HG03521 (cell line): ENCODE measurements around the gene USP53.
"Not testable (repeated sequence)": the region's sequence is repeated elsewhere in the genome, so short reads cannot be mapped to it uniquely, and the experiment has no call there.

Experiments used
- ATAC-seq: cut with Tn5 transposase; IDR thresholded peaks from one replicate; pipeline ENCODE4 v1.9.1; 2021; ENCODE audit warnings: mild to moderate bottlenecking, moderate library complexity; ENCODE audit not compliant: unreplicated experiment

USP53 gene

DNA sequence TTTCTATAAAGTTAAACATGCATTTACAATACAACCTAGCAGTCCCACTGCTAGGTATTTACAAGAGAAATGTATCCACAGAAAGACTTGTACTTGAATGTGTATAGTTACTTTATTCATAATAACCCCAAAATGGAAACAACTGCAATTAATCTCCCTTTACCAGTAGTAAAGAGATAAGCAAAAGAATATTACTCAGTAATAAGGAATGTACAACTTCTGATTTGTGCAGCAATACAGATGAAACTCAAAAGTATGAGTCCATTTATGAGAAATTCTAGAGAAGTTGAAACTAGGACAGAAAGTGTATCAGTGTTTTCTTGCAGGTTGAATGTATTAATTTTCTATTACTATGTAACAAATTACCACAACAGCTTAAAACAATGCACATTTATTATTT, 15.2 kb downstream of the USP53 start:
- ATAC-seq, result no peak

DNA sequence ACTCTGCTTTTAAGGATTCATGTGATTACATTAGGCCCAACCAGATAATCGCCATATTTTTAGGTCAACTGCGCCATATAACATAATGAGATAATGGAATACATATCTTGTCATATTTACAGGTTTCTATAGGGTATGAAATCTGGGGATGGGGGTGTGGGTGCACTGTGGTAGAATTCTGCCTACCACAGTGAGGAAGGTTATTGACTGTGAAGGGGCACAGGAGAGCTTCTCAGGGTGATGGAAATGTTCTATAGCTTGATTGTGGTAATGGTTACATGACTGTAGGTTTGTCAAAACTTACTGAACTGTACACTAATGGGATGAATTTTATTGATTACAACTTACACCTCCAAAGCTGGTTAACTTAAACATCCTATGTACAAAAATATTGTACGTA, 15.9 kb downstream of the USP53 start:
- ATAC-seq, result no peak

DNA sequence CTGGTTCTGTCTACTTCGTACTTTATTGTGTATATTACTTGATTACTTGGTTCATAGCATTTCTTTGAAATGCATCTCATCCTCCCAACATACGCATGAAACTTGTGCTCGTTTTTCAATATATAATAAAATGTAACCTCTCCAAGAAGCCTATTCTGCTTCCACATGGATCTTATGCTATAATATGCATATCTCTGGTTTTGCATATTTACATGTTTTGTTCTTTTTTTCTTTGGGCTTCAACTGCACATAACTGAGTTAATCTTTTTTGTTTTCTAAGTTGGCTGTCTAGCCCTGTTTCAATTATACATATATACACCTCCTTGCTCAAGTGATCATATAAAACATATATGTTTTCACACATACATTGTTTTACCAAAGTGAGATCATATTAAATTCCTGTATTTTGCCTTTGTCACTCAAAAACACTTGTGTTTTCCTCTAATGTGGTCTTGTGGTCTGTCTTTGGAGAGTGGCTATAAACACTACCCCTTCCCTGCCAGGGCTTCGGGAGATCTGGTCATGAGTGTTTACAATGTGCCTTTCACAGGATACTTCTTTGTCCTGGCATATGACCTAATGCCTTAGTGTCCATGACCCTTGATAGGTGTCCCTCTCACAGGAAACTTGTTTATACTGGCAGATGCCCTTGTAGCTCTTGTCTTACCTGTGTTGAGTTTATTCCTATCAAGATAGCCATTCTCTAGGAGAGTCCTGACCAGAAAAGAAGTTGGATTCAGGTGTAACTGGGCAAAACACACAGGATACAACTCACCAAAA, 17.6 kb downstream of the USP53 start:
- ATAC-seq, result no peak

DNA sequence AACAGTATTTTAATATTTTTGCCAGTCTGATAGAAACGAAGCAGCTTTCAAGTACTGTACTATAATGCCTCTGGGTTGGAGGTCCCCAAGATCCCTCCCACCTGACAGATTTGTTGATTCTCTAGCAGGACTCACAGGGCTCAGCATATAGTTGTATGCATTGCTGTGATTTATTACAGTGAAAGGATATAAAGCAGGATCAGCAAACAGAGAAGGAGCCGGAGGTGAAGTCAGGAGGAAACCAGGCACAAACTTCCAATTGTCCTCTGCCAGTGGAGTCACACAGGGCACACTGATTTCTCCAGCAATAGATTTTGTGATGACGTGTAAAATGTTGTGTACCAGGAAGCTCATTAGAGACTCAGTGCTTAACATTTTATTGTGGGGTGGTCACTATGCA, 19.0 kb downstream of the USP53 start:
- ATAC-seq, result no peak

DNA sequence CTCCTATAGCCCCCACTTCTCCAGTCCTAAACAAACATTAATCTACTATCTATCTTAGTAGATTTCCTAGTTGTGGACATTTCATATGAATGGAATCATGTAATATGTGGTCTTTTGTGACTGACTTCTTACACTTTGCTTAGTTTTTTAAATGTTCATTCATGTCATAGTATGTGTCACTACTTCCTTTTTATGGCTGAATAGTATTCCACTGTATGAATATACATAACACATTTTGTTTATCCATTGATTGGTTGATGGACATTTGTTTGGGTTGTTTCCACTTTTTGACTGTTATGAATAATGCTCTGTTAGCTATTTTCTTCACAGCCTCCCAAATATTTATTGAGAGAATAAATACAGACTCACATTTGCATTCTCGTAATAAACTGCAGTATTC, 19.8 kb downstream of the USP53 start:
- no peak for ATAC-seq

DNA sequence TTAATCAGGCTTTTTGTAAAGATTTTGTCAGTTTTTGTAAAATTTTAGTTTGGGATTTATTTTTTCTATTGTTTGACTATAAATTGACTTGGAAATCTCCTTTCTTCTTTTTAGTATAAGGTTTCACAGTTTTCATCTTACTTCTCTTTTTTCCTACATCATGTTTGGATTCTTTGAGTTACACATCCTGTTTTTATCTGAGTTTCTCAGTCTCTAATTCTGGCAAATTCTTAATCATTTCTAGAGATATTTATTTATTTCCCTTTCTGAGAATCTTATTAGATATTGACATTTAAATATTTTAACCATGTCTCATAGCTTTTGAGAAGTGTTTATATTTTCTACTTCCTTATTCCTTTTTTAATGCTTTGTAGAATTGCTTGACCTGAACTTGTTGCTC, 20.7 kb downstream of the USP53 start:
- no peak for ATAC-seq

DNA sequence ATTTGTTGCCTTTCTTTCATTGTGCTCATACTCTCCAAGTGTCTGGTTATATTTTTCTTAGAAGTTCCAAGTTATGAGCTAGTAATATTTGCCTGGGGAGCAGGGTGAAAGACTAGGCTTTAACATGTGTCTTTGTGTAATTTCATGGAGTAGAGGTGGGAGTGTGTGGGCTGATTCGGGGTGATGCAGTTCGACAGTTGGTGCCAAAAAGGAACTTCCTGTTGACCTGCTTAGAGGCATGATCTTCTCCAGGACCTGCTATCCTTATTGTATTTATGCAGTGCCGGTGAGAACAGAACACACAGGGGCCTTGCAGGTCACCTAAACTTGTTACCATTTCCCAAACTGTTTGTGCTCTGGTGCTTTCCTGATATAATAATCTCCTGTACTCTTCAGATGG, 21.2 kb downstream of the USP53 start:
- ATAC-seq, result no peak

DNA sequence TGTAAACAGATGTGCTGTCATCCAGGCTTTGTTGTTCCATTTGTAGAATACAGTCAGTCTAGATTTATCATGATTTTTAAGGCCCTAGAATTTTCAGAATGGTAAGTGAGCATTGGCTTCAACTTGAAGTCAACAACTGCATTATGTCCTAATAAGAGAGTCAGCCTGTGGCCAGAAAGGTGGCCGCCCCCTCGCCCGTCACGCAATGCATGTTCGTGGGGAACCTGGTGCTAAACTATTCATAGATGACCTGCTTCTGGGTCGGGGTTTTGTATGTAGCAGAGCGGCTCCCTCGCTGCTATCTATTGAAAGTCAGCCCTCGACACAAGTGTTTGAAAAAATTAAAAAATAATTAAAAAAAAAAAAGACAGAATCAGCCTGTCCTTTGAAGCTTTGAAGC, 24.7 kb downstream of the USP53 start:
- no peak for ATAC-seq

DNA sequence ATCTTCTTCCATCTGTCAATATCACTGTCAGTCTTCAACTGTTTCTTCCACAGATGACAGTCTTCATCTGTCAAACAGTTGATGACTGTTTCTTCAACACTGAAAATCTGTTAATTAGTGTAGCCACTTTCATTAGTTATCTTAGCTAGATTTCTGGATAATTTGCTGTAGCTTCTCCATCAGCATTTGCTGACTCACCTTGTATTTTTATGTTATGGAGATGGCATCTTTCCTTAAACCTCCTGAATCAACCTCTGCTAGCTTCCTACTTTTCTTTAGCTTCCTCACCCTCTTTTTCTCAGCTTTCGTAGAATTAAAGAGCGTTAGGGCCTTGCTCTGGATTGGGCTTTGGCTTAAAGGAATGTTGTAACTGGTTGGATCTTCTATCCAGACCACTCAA, 25.1 kb downstream of the USP53 start:
- no peak for ATAC-seq

DNA sequence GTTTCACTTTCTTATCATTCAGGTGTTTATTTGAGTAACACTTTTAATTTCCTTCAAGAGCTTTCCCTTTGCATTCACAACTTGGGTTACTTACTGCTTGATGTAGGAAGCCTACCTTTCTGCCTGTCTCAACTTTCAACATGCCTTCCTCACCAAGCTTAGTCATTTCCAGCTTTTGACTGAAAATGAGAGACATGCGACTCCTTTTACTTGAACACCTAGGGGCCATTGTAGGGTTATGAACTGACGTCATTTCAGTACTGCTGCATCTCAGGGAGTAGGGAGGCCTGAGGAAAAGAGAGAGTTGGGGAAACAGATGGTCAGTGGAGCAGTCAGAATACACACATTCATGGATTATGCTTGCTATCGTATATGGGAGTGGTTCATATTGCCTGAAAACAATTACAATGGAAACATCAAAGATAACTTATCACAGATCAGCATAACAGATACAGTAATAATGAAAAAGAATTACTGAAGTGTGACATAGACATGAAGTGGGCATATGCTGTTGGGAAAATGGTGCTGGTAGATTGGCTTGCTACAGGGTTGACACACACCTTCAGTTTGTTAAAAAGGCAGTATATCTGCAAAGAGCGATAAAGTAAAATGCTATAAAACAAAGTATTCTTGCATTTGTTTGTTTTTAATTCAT, 25.7 kb downstream of the USP53 start:
- peak; percentile 93 for ATAC-seq

DNA sequence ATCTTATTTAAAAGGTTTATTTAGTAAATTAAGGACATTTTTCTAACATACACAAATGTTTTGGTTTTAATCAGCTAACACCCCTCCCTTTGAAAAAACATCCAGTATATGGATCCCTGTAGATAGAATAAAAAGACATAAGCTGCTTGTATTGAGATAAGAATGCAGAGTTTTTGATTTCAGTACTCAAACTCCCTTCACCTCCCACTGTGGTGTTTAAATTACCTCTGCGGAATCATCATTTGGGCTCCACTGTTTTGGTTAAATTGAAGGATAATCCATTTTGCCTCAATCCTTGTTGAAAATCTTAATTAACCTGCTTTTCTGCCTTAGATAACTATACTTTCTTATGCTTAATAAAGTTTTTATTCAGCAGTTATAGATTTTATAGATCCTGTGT, 27.6 kb downstream of the USP53 start:
- no peak for ATAC-seq

DNA sequence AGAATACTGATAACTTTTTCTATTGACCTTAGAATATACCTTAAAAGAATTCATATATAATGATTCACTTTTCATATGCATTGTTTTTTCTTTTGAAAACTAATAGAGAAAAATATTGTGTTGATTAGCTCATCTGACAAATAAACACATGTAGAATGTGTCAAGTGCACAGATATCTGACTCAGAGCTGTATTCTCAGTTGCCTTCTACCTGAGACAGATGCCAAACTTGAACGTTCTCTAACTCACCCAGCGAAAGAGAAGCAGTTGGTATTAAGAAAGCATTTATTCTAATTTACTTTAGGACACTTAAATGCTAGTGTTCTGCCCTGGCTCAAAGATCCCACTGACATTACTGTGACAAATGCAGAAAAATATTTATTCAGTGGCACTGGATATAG, 28.1 kb downstream of the USP53 start:
- ATAC-seq, result no peak

DNA sequence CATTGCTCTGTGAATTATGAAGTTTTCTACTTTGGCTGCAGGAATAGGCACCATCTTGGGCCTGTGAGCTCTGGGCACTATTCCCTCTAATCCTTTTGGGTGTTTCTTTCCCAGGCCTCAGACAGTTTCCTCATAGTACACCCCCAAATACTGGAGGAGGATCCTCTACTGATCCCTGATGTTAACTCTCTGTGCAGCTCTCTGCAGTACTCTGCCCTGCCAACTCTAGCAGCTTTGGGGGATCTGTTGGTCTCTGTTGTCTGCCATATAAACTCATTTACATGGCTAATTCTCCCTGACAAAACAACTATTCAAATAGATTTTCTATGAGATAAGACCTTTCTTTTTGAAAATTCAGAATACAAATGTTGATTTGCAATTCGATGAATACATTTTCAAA, 29.9 kb downstream of the USP53 start:
- no peak for ATAC-seq

DNA sequence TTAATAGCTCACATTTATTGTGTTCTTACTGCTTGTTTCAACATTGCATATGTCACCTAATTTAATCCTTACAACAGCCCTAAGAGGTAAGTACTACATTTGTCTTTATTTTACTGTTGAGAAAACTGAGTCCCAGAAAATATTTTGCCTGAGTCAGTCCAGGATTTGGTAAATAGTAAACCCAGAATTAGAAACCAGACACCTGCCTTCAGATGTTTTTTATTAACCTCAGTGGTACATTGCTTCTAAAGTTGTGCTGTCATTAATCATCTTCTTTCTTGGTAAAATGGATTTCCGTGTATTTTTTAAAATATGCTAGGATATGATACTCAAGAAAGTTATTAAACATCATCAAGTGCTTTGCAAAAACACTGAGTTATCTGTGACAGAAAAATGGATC, 31.4 kb downstream of the USP53 start:
- ATAC-seq, result no peak

DNA sequence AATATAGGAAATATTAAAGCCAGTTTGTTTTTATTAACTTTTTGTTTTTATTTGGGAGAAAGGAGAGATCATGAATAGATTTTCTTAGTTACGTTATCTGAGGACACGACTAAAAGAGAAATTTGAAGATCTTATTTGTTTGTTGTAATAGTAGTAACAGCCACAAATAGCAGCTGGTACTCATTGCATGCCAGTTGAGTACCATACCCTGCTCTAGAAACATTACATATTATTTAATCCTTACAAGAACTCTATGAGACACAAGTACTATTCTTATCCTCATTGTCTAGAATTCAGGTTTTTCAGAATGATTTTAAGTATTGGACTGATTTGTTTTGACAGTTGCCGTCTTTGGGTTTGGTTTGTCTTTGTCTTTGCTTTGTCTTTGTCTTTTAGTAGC, 31.8 kb downstream of the USP53 start:
- no peak for ATAC-seq

DNA sequence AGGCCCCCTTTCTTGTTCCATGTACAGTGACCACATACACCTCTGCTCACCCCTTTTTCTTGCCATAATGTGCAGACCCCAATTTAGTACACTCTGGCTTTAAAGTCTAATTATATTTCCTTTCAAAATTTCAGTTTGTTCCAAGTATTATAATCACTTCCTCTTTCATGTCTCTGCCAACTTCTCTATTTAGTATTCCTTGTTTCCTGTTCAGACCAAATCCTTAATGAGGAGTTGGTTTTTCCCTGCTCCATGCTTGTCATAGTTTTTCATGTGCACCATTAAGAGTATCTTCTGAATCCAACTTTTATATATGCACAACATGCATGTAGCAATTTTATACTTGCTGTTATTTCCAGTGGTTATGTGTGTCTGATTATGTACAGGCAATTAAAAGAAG, 32.3 kb downstream of the USP53 start:
- ATAC-seq, result no peak

DNA sequence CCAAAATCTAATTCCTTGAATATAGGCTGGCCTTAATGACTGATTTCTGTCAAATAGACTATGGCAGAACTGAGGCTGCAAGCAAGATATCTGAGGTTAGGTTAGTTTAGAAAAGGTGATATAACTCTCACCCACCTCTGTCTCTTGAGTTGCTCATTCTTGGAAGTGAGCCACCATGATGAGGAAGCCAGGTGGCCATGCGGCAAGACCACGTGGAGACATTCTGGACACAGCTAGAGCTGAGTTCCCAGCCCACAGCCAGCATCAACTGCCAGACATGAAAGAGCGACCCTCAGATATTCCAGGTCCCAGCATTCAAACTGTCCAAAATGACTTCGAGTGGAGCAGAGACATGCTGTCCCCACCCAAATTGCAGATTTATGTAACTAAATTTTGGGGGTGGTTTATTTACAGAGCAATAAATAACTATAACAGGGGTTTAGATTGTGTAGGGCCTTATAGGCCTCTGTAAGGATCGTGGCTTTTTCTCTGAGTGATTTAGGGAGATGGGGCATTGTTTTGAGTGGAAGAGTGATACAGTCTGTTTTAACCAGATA, 33.7 kb downstream of the USP53 start:
- ATAC-seq, result no peak

DNA sequence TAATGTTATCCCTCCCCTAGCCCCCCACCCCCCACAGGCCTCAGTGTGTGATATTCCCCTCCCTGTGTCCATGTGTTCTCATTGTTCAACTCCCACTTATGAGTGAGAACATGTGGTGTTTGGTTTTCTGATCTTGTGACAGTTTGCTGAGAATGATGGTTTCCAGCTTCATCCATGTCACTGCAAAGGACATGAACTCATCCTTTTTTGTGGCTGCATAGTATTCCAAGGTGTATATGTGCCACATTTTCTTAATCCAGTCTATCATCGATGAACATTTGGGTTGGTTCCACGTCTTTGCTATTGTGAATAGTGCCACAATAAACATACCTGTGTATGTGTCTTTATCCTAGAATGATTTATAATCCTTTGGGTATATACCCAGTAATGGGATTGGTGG, 38.5 kb downstream of the USP53 start:
- not testable (repeated sequence) for ATAC-seq

DNA sequence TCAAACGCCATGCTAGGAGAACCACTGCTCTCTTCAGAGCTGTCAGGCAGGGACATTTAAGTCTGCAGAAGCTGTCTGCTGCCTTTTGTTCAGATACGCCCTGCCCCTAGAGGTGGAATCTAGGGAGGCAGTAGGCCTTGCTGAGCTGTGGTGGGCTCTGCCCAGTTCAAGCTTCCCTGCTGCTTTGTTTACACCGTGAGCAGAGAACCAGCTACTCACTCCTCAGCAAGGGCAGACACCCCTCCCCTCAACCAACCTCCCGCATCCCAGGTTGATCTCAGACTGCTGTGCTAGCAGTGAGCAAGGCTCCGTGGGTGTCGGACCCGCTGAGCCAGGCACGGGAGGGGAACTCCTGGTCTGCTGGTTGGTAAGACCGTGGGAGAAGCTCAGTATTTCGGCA, 42.7 kb downstream of the USP53 start:
- not testable (repeated sequence) for ATAC-seq

DNA sequence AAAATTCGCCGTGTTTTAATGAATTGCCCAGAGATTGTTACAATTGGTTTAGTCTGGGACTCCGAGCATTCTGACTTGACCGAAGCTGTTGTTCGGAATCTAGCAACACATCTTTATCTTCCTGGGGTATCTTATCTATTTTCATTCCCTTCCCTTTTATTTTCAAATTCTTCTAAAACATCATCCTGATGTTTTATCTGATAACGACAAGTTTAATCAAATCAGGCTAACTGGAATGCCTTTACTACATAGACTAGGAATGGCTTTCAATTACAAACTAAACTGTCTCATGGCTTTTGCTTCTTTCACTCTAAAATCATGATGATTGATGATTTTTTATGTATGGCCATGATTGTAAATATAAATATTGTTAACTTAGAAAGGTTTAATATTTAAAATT, 48.0 kb downstream of the USP53 start:
- no peak for ATAC-seq

DNA sequence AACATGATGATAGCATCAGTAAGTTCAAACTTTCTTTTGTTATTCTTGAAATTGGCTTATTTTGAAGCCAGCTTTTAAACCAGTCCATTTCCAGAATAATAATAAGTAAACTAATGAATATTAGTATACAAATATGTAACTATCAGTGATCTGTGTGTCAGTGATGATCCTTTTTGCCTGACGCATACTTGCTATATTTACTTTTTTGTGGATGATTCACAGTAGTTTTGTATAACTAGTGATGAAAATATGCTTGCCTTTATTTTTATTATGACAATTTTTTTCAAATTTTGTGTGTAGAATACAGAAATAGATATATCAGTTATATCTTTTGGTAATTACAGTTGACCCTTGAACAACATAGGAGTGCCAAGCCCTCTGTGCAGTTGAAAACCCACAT, 49.5 kb downstream of the USP53 start:
- no peak for ATAC-seq

DNA sequence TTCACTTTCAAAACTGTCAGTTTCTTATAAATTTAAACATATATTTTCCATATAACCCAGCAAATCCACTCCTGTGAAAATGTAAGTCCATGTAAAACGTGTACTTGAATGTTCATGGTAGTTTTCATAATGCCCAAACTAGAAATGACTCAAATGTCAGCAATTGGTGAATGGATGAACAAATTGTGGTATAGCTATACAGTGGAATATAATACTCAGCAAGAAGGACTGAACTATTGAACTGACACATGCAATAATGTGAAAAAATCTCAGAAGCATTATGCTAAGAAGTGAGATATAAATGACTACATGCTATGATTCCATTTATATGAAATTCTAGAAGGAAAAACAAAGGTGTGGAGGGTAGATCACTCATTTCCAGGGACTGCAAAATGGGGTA, 52.2 kb downstream of the USP53 start:
- no peak for ATAC-seq

DNA sequence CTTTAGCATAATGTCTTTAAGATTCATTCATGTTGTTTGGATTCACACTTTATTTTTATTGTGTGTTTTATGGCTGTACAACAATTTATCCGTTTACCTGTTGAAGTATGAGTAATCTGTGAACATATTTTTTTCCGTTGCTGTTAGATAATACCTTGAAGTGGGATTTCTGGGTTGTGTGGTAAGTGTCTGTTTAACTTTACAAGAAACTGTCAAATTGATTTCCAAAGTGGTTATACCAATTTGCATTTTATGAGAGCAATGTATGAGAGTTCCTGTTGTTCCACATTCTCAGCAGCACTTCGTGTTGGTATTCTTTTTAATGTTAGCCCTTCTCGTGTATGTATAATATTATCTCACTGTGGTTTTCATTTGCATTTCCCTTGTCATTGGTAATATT, 53.6 kb downstream of the USP53 start:
- ATAC-seq, result no peak
